AML-193 (cell line): ENCODE data around the gene DDX53.

ENCODE experiments used
- DNase-seq, 2 experiments: peaks; one replicate each; lab custom pipeline; 2025; lab: John Stamatoyannopoulos, UW

The DDX53 gene

GRCh38 chrX:23052324-23052723 is 52.6 kb downstream of the DDX53 start:
- no peak for DNase-seq
